Pancreas (tissue), 10 donors: ENCODE measurements around the gene INSR. TPM values are rescaled to one million over a fixed set of nuclear protein-coding genes. Genes with fewer than 3 reads are reported as not detected.

Source experiments
- ATAC-seq, 4 donors: fragments of 200-7000 bp; cut with Tn5 transposase; one replicate each; pipeline versions ENCODE4 v1.8.0 to v1.9.1; 2020; ENCODE audit warnings: mild to moderate bottlenecking in 4 of 4, moderate library complexity in 4 of 4
- DNase-seq, 6 donors: peaks; one replicate each; pipeline ENCODE4 v3.0.0-alpha.2; 2020
- FAIRE-seq: peaks from 2 replicates; lab custom pipeline; 2012; peaks lifted over from hg19 to GRCh38; lab: Jason Lieb, UNC
- H3K27ac ChIP-seq, 4 donors: fragments of 200-600 bp; sonication (generic); 1 replicate in 3 of 4; 2 replicates in 1 of 4; pipeline versions ENCODE4 v1.5.0 to v1.8.0; 2020
- H3K27me3 ChIP-seq, 4 donors: fragments of 200-600 bp; one replicate each; pipeline ENCODE4 v1.8.0; 2021
- H3K36me3 ChIP-seq, 3 donors: fragments of 200-600 bp; sonication (generic) in 1 of 3; one replicate each; pipeline versions ENCODE4 v1.5.0 to v1.8.0; 2020 to 2021
- H3K4me1 ChIP-seq, 3 donors: fragments of 200-600 bp; one replicate each; pipeline ENCODE4 v1.8.0; 2021
- H3K4me3 ChIP-seq, 4 donors: fragments of 200-600 bp; sonication (generic) in 2 of 4; one replicate each; pipeline versions ENCODE4 v1.5.0 to v1.8.0; 2020 to 2021
- H3K9me3 ChIP-seq, 4 donors: fragments of 200-600 bp; one replicate each; pipeline ENCODE4 v1.8.0; 2021
- WGBS, 2 donors: extraction: QIAGEN DNeasy Blood & Tissue Kit; methylation state at CpG; one replicate each; pipeline ENCODE4 v1.1.7; 2013; 5-methylcytosine and 5-hydroxymethylcytosine counted together
- intact Hi-C, 3 donors: fragments of 100-400 bp; cut with DNase I; formaldehyde crosslinking; loops; one replicate each; pipeline versions ENCODE4 v1.11.1 to v1.14.2; 2022
- polyA plus RNA-seq, 2 donors: library from polyadenylated mRNA; stranded (reverse); fragments of 200-250 nt; gene quantifications; one replicate each; pipeline ENCODE4 v1.2.3, GENCODE V29; 2013
- total RNA-seq, 6 donors: library from RNA; stranded (reverse); fragmentation: NEBNext Ultra II Directional in 4 of 6; extraction: Animal tissue kit (Norgen Biotek cat#: 25700) in 4 of 6; gene quantifications; one replicate each; pipeline versions ENCODE4 v1.2.1 to v1.2.4, GENCODE V29; 2021 to 2023
- TF ChIP-seq, protein P1 (sequence below), 4 donors: fragments of 200-600 bp; sonication (generic) in 3 of 4; IDR thresholded peaks; one replicate each; pipeline versions ENCODE4 v1.5.0 to v1.8.0; 2021; ENCODE audit warnings: antibody characterized with exemption in 4 of 4
- donor health status: healthy with polysubstance abuse.
- donor health status: DM: no; HTN: no; CAD: no; lungs with moderate emphysema.
- donor health status: DM: no; HTN: no; CAD: no.
- donor health status: control.
- donor health status: control.
- donor health status: Bipolar disorder and iron deficiency.
- donor health status: DM: yes; HTN: yes; CAD: no.
- donor health status: DM: no; HTN: no; CAD: no.
- donor health status: DM: no; HTN: no; CAD: no.
- donor health status: DM: yes; HTN: yes; CAD: no.

Gene INSR
- total and polyA plus RNA-seq, 8 donors, result 45.1 to 205 (median 120) TPM

DNA sequence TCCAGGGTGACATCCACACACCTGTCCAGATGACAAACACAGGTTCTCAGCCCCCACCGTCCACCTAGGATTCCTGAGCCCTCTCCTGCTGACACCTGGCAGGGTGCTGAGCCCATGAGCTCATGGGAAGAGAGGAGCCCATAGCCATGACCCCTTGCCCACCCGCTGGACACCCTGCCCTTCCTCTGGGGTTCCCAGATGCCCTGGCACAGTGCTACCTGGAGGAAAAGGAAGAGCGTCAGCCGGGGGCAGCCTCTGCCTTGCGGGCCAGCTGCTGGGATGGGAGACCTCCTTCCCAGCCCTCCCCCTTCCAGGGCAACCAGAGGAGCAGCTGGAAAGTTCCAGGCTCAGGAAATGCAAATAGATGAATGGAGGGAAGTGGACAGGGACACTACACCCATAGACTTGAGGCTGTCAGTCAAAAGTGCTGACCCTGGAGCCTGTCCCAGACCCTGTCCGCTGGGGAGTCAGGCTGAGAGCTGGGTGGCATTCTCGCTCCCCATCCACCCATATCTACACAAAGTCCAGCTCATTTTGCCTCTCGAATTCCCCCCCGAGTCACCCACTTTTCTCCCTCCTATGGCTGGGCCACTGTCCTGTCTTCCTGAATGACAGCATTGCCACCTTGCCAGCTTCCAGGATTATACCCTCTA, 42.2 kb upstream of the INSR start:
- Histone ChIP-seq H3K27ac (no peak overlapping the region), H3K9me3 (no peaks in the 10 kb centered on the region)
- no peak for FAIRE-seq

DNA sequence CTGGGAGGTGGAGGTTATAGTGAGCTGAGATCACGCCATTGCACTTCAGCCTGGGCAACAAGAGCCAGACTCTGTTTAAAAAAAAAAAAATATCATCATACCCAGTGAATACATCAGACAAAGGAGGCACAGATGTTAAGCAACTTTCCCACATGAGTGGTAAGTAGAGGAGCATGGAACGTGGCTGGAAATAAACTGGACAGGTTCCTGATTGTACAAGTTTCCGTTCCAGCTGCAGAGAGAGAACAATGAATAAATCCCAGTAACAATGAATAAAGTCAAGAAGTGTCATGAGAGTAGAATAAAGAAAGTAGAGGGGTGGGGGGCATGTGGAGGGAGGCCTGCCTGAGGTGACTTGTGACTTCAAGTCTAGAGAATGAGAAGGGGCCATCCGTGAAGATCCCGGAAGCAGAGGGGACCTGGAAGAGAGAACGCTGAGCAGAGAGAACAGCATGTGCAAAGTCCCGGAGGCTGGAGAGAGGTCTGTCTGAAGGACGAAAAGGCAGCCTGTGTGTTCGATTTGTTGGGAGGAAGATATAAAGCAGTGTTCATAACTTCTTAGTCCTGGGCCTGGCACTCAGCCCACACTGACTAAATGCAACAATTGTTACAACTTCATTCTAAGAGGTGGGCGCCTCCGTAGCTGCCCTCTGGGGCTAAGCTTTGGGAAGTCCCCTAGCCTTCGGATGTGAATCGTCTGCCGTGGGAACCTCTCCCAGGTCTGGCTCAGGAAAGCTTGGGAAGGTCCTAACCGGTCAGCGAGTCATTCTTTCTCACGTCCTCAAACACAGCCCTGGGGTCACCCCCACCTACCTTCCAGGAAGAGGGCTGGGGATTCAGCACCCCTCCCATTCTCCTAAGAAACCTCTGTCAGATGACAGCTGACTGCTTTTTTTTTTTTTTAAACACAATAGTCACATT, 39.2 kb upstream of the INSR start:
- FAIRE-seq (no peak), DNase-seq (peak in 1 of 6 donors; percentile 52), ATAC-seq (peak in 2 of 4 donors; percentile 58 to 71)
- intact Hi-C loops, result loop anchor here in 1 of 3 donors (10.0 kb wide), 1 partner anchor 179 kb away; no protein-coding TSS in a partner anchor
- Histone ChIP-seq H3K27me3 (no peaks in the 10 kb centered on the region), H3K9me3 (no peaks in the 10 kb centered on the region), H3K27ac (peak overlapping the region in 1 of 4 donors; percentile 14), H3K4me1 (no peaks in the 10 kb centered on the region), H3K36me3 (no peaks in the 10 kb centered on the region), H3K4me3 (no peak overlapping the region)
- WGBS, 2 donors, result 62 to 63% methylated on average over 17 of the region's 17 CpGs
- TF ChIP-seq, protein P1, sequence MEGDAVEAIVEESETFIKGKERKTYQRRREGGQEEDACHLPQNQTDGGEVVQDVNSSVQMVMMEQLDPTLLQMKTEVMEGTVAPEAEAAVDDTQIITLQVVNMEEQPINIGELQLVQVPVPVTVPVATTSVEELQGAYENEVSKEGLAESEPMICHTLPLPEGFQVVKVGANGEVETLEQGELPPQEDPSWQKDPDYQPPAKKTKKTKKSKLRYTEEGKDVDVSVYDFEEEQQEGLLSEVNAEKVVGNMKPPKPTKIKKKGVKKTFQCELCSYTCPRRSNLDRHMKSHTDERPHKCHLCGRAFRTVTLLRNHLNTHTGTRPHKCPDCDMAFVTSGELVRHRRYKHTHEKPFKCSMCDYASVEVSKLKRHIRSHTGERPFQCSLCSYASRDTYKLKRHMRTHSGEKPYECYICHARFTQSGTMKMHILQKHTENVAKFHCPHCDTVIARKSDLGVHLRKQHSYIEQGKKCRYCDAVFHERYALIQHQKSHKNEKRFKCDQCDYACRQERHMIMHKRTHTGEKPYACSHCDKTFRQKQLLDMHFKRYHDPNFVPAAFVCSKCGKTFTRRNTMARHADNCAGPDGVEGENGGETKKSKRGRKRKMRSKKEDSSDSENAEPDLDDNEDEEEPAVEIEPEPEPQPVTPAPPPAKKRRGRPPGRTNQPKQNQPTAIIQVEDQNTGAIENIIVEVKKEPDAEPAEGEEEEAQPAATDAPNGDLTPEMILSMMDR (IDR thresholded peaks at IDR 0.05), result no peak

More for the DNA sequence above, 42.2 kb upstream of the INSR start:
- 88 to 89% methylated on average over 9 of the region's 9 CpGs for WGBS, 2 donors
- ATAC-seq (no peak), DNase-seq (peak in 1 of 6 donors; percentile 22)
- H3K27me3 ChIP-seq, result no peaks in the 10 kb centered on the region
- intact Hi-C loops, result loop anchor here in 1 of 3 donors (10.0 kb wide), 1 partner anchor 182 kb away; no protein-coding TSS in a partner anchor
- H3K4me1 ChIP-seq, result no peaks in the 10 kb centered on the region
- H3K4me3 ChIP-seq, result no peak overlapping the region
- H3K36me3 ChIP-seq, result no peaks in the 10 kb centered on the region
- TF ChIP-seq, protein P1 (IDR thresholded peaks at IDR 0.05), result no peak

DNA sequence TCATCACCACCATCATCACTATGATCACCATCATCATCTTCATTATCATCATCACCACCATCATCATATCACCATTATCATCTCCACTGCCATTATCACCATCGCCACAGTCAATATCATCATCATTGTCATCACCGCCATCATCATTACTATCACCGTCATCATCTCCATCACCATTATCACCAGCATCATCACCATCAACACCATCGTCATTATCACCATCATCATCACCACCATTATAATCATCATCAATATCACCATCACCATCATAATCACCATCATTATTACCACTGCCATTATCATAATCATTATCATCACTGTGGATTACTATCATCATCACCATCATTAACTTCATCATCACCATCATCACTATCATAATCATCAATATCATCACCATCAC, 37.2 kb upstream of the INSR start:
- Histone ChIP-seq H3K4me1 (no peaks in the 10 kb centered on the region), H3K27ac (no peak overlapping the region), H3K27me3 (no peaks in the 10 kb centered on the region), H3K36me3 (no peaks in the 10 kb centered on the region), H3K4me3 (no peak overlapping the region), H3K9me3 (no peaks in the 10 kb centered on the region)
- 78 to 83% methylated on average over 4 of the region's 4 CpGs for WGBS, 2 donors
- DNase-seq (no peak), FAIRE-seq (no peak), ATAC-seq (no peak)
- TF ChIP-seq, protein P1 (IDR thresholded peaks at IDR 0.05), result no peak
- intact Hi-C loops, result loop anchor here in 1 of 3 donors (10.0 kb wide), 1 partner anchor 177 kb away; no protein-coding TSS in a partner anchor

DNA sequence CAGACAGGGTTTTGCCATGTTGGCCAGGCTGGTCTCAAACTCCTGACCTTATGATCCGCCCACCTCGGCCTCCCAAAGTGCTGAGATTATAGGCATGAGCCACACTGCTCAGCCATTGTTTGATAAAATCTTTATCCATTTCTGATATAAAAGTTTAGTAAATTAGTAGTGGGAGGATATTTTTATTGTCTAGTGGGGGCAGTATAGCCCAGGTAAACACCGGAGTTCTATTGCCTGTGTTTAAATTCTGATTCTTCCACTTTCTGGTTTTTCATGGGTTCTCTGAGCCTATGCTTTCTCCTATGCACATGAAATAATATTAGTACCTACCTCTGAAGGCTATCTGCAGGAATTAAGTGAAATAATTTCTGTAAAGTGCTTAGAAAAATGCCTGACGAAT, 34.4 kb upstream of the INSR start:
- H3K27me3 ChIP-seq, result no peaks in the 10 kb centered on the region
- H3K4me3 ChIP-seq, result no peak overlapping the region
- TF ChIP-seq, protein P1 (IDR thresholded peaks at IDR 0.05), result no peak
- no peaks in the 10 kb centered on the region for H3K4me1 ChIP-seq
- no peaks in the 10 kb centered on the region for H3K36me3 ChIP-seq
- intact Hi-C loops, result no loop called here
- DNase-seq (no peak), ATAC-seq (no peak), FAIRE-seq (no peak)
- H3K27ac ChIP-seq, result no peak overlapping the region
- WGBS, 2 donors, result 87 to 88% methylated on average over 4 of the region's 4 CpGs
- no peaks in the 10 kb centered on the region for H3K9me3 ChIP-seq
